HEK293 (cell line): ENCODE data around the gene UGCG.
A peak's percentile ranks its signal among the peaks of the same experiment; 100 is the strongest.

Experiments
- CTCF ChIA-PET: fragments of 350-600 bp; formaldehyde crosslinking; extraction: SDS; loops from one replicate; lab custom pipeline; 2021; ENCODE audit warnings: antibody characterized with exemption; lab: Yijun Ruan, JAX
- POLR2A ChIA-PET: fragments of 300-600 bp; formaldehyde crosslinking; extraction: SDS; loops from one replicate; lab custom pipeline; 2020; ENCODE audit warnings: antibody characterized with exemption, inconsistent platforms; lab: Yijun Ruan, JAX
- H3K27ac ChIP-seq: fragments of 200-500 bp; sonication (Bioruptor generic); 2 replicates; pipeline ENCODE4 v1.5.1; 2014; ENCODE audit warnings: low read depth, low read length, control low read depth, inconsistent platforms; ENCODE audit errors: extremely low read depth
- H3K36me3 ChIP-seq, 2 experiments: fragments of 200-500 bp in 1 of 2; sonication (Bioruptor generic) in 1 of 2; 1 replicate in 1 of 2; 2 replicates in 1 of 2; pipeline ENCODE4 v1.5.1; 2014 to 2017; ENCODE audit warnings: inconsistent platforms in 2 of 2, low read length in 2 of 2; ENCODE audit not compliant: control insufficient read depth in 2 of 2, insufficient read depth in 1 of 2
- H3K4me1 ChIP-seq: fragments of 200-500 bp; sonication (Bioruptor generic); 2 replicates; pipeline ENCODE4 v1.5.1; 2014; ENCODE audit warnings: mild to moderate bottlenecking, low read length, inconsistent platforms; ENCODE audit not compliant: control insufficient read depth, insufficient read depth
- H3K4me3 ChIP-seq: 2 replicates; pipeline ENCODE4 v1.5.1; 2011; ENCODE audit warnings: low read depth, mild to moderate bottlenecking, control low read depth, low read length, moderate library complexity
- H3K9me3 ChIP-seq: fragments of 200-500 bp; sonication (Bioruptor generic); 2 replicates; pipeline ENCODE4 v1.5.1; 2014; ENCODE audit warnings: low read depth, low read length, inconsistent platforms; ENCODE audit not compliant: control insufficient read depth, insufficient read depth
- EGR2 ChIP-seq: fragments of 450-650 bp; formaldehyde crosslinking; IDR thresholded peaks from 2 replicates; pipeline ENCODE4 v1.5.1; 2016; ENCODE audit warnings: low read depth, missing biosample characterization, missing genetic modification characterization
- FEZF1 ChIP-seq: fragments of 450-650 bp; formaldehyde crosslinking; IDR thresholded peaks from 2 replicates; pipeline ENCODE4 v1.5.1; 2016; ENCODE audit warnings: missing biosample characterization, missing genetic modification characterization
- KLF16 ChIP-seq: fragments of 450-650 bp; formaldehyde crosslinking; IDR thresholded peaks from 2 replicates; pipeline ENCODE4 v1.5.1; 2017; ENCODE audit warnings: missing biosample characterization, missing genetic modification characterization
- PRDM2 ChIP-seq: fragments of 450-650 bp; formaldehyde crosslinking; IDR thresholded peaks from 2 replicates; pipeline ENCODE4 v1.5.1; 2016; ENCODE audit warnings: missing biosample characterization, missing genetic modification characterization, borderline replicate concordance
- PRDM6 ChIP-seq: fragments of 450-650 bp; formaldehyde crosslinking; IDR thresholded peaks from 2 replicates; pipeline ENCODE4 v1.5.1; 2017; ENCODE audit warnings: missing biosample characterization, missing genetic modification characterization
- SALL2 ChIP-seq: fragments of 450-650 bp; formaldehyde crosslinking; IDR thresholded peaks from 2 replicates; pipeline ENCODE4 v1.5.0; 2017; ENCODE audit warnings: missing biosample characterization, mild to moderate bottlenecking, missing genetic modification characterization, borderline replicate concordance
- ZNF114 ChIP-seq: fragments of 450-650 bp; formaldehyde crosslinking; IDR thresholded peaks from 2 replicates; pipeline ENCODE4 v1.5.0; 2017; ENCODE audit warnings: missing biosample characterization, missing genetic modification characterization
- ZNF354C ChIP-seq: fragments of 450-650 bp; formaldehyde crosslinking; IDR thresholded peaks from 2 replicates; pipeline ENCODE4 v1.5.1; 2016; ENCODE audit warnings: missing biosample characterization, missing genetic modification characterization, low read depth, borderline replicate concordance
- ZNF549 ChIP-seq: fragments of 450-650 bp; IDR thresholded peaks from 2 replicates; pipeline ENCODE4 v1.5.1; 2018; ENCODE audit warnings: missing biosample characterization, missing genetic modification characterization, mild to moderate bottlenecking, inconsistent platforms, moderate library complexity
- ZNF660 ChIP-seq: fragments of 450-650 bp; IDR thresholded peaks from 2 replicates; pipeline ENCODE4 v1.5.1; 2018; ENCODE audit warnings: missing biosample characterization, mild to moderate bottlenecking, missing genetic modification characterization
- ZNF664 ChIP-seq: fragments of 450-650 bp; formaldehyde crosslinking; IDR thresholded peaks from 2 replicates; pipeline ENCODE4 v1.5.1; 2016; ENCODE audit warnings: missing biosample characterization, missing genetic modification characterization
- ZSCAN18 ChIP-seq: fragments of 450-650 bp; formaldehyde crosslinking; IDR thresholded peaks from 2 replicates; pipeline ENCODE4 v1.5.1; 2016; ENCODE audit warnings: missing biosample characterization, missing genetic modification characterization

The UGCG gene

DNA sequence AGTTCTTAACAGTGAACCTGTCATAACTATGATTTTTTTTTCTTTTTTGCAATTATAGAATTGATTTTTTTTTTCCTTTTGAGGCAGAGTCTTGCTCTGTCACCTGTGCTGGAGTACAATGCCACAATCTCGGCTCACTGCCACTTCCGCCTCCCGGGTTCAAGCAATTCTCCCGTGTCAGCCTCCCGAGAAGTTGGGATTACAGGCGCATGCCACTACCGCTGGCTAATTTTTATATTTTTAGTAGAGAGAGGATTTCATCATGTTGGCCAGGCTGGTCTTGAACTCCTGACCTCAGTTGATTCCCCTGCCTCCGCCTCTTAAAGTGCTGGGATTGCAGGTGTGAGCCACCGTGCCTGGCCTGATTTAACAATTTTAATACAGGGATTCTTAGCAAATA lies 21.4 kb downstream of the UGCG start (continued):
- TF ChIP-seq PRDM2 (tag by site-specific recombination), result no peak
- no peak for TF ChIP-seq SALL2 (tag by site-specific recombination)
- no peak for TF ChIP-seq ZNF114 (tag by site-specific recombination)

DNA sequence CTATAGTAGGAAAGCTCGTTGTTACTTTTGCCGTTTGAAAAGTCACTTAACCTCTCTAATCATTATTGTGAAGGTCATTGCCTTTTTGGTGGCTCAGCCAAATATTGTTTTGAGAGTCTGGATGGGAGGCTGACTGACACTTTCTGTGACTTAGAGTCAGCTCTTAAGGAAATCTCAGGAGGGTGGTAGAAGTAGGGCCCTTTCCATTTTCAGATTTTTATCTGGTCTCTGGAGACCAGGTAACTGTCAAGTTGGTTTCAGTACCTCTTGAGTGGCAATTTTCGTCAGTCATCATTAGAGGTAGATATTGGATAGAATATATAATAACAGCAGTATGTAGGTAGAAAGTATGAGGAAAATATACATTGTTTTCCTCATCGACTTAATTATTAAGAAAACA lies 23.3 kb downstream of the UGCG start:
- POLR2A ChIA-PET, result no interaction called here
- Histone ChIP-seq H3K27ac (no peak overlapping the region), H3K36me3 (peaks cover 3 to 7% of the 10 kb centered on the region in 2 experiments; a peak in 2 of 3 replicates), H3K9me3 (no peaks in the 10 kb centered on the region)
- CTCF ChIA-PET, result interaction anchor here (0.6 to 0.7 kb wide), 2 partner anchors 65 to 167 kb away, joined by 4 read pairs; no protein-coding TSS in a partner anchor
- TF ChIP-seq KLF16 (tag by site-specific recombination), result no peak
- no peak for TF ChIP-seq EGR2 (tag by site-specific recombination)
- peak; percentile 32; the same call in 1 of the 2 replicates for TF ChIP-seq FEZF1 (tag by site-specific recombination)
- TF ChIP-seq, all 188 proteins: peak for 1
- H3K4me3 ChIP-seq, result no peak overlapping the region
- peaks cover 3% of the 10 kb centered on the region for H3K4me1 ChIP-seq

GRCh38 chr9:111920531-111920930 lies 23.9 kb downstream of the UGCG start:
- POLR2A ChIA-PET, result no interaction called here
- CTCF ChIA-PET, result no interaction called here
- Histone ChIP-seq H3K4me3 (no peak overlapping the region), H3K9me3 (no peaks in the 10 kb centered on the region), H3K27ac (no peak overlapping the region), H3K4me1 (peaks cover 4% of the 10 kb centered on the region), H3K36me3 (peaks cover 3 to 7% of the 10 kb centered on the region in 2 experiments; a peak in 2 of 3 replicates)
- TF ChIP-seq ZNF549 (tag by site-specific recombination) (no peak), ZSCAN18 (tag by site-specific recombination) (no peak)

DNA sequence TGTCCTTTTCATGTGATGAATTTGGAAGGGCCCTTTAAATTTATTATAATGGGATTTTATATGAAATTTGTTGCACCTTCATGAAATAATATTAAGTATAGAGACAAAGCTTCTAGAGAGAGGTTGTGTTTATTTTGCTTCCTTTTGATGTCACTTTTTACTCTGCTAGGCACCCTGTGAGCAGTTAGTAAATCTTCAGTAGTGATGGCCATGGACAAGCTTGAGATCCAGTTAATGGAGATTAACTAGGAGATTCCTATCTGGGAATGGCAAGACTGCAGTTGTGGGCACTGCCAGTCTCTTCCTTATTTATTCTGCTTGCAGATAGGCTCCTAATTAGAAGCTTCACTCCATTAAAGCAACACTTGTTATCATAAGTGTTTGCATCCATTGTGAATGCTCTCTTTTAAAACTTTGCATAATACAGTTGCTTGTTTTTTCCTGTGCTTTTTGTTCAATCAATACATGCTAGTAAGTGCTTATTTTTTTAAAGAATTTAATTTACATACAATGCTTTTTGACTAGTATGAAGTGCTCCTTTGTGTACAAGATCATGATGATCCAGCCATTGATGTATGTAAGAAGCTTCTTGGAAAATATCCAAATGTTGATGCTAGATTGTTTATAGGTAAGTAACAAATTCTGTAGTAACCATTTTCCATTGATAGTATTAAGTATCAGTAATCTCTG lies 25.9 kb downstream of the UGCG start:
- Histone ChIP-seq H3K4me3 (no peak overlapping the region), H3K27ac (no peak overlapping the region), H3K36me3 (peaks cover 3 to 7% of the 10 kb centered on the region in 2 experiments; a peak in 2 of 3 replicates), H3K9me3 (no peaks in the 10 kb centered on the region), H3K4me1 (peaks cover 9% of the 10 kb centered on the region)
- ChIA-PET POLR2A (interaction anchor here (2.6 kb wide), 1 partner anchor 26 kb away, joined by 6 read pairs; the partner anchor contains the start of gene UGCG), CTCF (interaction anchor here (0.7 to 1.8 kb wide), 3 partner anchors 10 to 19 kb away, joined by 3 to 6 read pairs (median 3); no protein-coding TSS in a partner anchor)
- peak; percentile 67 for TF ChIP-seq PRDM6 (tag by site-specific recombination)
- TF ChIP-seq ZNF660 (tag by site-specific recombination), result peak; percentile 81; the same call in 1 of the 2 replicates
- no peak for TF ChIP-seq ZNF354C (tag by site-specific recombination)
- peak; percentile 68 for TF ChIP-seq ZNF664 (tag by site-specific recombination)
